Nephron (organoid): ENCODE measurements around the gene MCUB.

Experiments used
- H3K27ac Mint-ChIP-seq, 3 experiments: 2 replicates each; pipeline ENCODE4 v1.8.0; 2020; ENCODE audit warnings: mixed read lengths in 3 of 3, mild to moderate bottlenecking in 2 of 3, moderate library complexity in 1 of 3
- H3K27me3 Mint-ChIP-seq: 2 replicates; pipeline ENCODE4 v1.8.0; 2021; ENCODE audit warnings: low read depth, mild to moderate bottlenecking, moderate library complexity, mixed read lengths
- H3K36me3 Mint-ChIP-seq: 2 replicates; pipeline ENCODE4 v1.8.0; 2020; ENCODE audit warnings: low read depth, mixed read lengths
- H3K4me1 Mint-ChIP-seq: 2 replicates; pipeline ENCODE4 v1.8.0; 2020; ENCODE audit warnings: mixed read lengths
- H3K4me3 Mint-ChIP-seq, 3 experiments: 2 replicates each; pipeline ENCODE4 v1.8.0; 2020; ENCODE audit warnings: mild to moderate bottlenecking in 3 of 3, mixed read lengths in 3 of 3, moderate library complexity in 2 of 3
- H3K9me3 Mint-ChIP-seq: 2 replicates; pipeline ENCODE4 v1.8.0; 2020; ENCODE audit warnings: mixed read lengths
- TF ChIP-seq, protein P1 (sequence below), 3 experiments: fragments of 200-600 bp; sonication (generic); IDR thresholded peaks; one replicate each; pipeline ENCODE4 v1.5.0; 2021; ENCODE audit warnings: antibody characterized with exemption in 3 of 3; ENCODE audit not compliant: unreplicated experiment in 3 of 3

MCUB gene

DNA sequence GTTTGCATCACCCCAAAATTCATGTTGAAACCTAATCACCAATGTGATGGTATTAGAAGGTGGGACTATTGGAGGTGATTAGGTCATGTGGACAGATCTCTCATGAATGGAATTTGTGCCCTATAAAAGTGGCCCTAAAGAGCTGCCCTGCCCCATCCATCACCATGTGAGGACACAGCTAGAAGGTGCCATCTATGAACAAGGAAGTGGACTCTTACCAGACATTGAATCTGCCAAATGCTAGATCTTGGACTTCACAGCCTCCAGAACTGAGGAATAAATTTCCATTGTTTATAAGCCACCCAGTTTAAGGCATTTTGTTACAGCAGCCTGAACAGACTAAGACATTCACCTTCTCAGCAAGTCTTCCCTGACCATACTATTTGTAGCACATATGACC is 162.3 kb downstream of the MCUB start:
- TF ChIP-seq, protein P1, sequence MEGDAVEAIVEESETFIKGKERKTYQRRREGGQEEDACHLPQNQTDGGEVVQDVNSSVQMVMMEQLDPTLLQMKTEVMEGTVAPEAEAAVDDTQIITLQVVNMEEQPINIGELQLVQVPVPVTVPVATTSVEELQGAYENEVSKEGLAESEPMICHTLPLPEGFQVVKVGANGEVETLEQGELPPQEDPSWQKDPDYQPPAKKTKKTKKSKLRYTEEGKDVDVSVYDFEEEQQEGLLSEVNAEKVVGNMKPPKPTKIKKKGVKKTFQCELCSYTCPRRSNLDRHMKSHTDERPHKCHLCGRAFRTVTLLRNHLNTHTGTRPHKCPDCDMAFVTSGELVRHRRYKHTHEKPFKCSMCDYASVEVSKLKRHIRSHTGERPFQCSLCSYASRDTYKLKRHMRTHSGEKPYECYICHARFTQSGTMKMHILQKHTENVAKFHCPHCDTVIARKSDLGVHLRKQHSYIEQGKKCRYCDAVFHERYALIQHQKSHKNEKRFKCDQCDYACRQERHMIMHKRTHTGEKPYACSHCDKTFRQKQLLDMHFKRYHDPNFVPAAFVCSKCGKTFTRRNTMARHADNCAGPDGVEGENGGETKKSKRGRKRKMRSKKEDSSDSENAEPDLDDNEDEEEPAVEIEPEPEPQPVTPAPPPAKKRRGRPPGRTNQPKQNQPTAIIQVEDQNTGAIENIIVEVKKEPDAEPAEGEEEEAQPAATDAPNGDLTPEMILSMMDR (IDR thresholded peaks at IDR 0.05; ENCODE audit: unreplicated experiment in 3 of 3) = no peak
- Mint-ChIP-seq H3K36me3 (peaks cover 33% of the 10 kb centered on the region), H3K4me3 (no peak overlapping the region), H3K4me1 (no peaks in the 10 kb centered on the region), H3K27me3 (no peaks in the 10 kb centered on the region), H3K27ac (no peak overlapping the region), H3K9me3 (peaks cover 5% of the 10 kb centered on the region)

DNA sequence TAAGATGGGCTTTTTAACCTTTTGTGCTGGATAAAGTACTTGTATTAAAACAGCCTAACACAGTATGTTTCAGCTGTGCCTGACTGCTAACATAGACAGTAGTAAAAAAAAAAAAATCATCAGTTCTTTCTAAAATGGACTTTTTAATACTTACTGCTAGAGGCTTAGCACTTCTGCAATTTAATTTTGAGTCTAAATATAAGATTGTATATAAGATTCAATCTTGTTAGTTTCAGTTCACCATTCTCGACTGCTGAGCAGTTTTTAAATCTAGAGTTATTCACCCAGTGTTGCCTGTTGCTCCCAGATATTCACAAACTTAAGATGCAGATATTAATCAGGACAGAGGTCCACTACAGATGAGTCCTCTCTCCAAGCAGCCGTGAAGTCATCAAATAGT is 163.1 kb downstream of the MCUB start:
- Mint-ChIP-seq H3K27ac (no peak overlapping the region), H3K27me3 (no peaks in the 10 kb centered on the region), H3K4me3 (no peak overlapping the region), H3K9me3 (peaks cover 5% of the 10 kb centered on the region), H3K36me3 (peaks cover 31% of the 10 kb centered on the region), H3K4me1 (peaks cover 5% of the 10 kb centered on the region)
- TF ChIP-seq, protein P1 (IDR thresholded peaks at IDR 0.05; ENCODE audit: unreplicated experiment in 3 of 3) = no peak

DNA sequence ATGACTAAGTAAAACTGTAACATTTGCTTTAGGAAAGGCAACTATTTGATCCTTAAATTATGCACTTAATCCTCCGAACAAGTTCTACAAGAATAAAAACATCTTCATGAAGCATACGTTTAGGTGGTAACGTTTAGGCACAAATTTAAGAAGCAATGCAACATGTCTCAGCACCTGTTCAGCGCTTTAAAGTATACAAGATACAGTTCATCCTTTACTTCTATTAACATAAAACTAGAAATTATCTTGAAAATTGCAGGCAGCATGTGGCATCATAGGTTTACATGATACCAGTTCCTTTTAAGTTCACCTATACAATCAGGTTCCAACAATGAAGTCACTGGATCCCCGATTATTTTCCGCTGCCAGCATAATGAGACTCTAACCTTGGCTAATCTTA is 168.3 kb downstream of the MCUB start:
- Mint-ChIP-seq H3K9me3 (no peaks in the 10 kb centered on the region), H3K4me3 (peak overlapping the region; percentile 90 to 94 (median 93)), H3K36me3 (peaks cover 18% of the 10 kb centered on the region), H3K27ac (peak overlapping the region; percentile 7 to 89 (median 46)), H3K27me3 (no peaks in the 10 kb centered on the region), H3K4me1 (peaks cover 24% of the 10 kb centered on the region)
- TF ChIP-seq, protein P1 (IDR thresholded peaks at IDR 0.05; ENCODE audit: unreplicated experiment in 3 of 3) = no peak

DNA sequence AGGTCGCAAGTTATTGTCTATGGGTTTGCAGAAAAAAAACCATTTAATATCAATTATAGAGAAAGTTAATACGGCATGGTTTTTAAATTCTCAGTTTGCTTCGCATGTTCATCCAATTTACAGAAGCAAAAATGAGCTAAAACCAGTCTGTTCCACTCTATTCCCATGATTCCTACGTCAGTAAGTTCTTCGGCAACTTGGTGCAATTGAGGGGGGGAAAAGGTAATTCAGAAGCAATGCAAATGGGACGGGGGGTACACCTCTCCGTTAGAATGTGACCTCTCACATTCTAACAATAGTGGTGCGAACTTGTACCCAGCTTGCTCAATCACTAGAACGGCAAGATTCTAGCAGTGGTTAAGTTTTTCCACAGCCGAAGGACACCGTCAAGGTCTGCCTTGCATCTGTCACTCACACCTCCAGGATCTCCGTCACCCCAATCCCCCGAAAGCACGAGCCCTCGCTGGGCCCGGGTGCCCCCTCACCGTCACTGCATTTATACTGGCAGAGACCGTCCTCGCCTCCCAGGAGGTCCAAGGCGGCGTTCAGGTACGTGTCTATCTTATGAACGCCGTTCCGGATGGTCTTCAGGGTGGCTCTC is 169.2 kb downstream of the MCUB start:
- H3K4me1 Mint-ChIP-seq = peaks cover 24% of the 10 kb centered on the region

DNA sequence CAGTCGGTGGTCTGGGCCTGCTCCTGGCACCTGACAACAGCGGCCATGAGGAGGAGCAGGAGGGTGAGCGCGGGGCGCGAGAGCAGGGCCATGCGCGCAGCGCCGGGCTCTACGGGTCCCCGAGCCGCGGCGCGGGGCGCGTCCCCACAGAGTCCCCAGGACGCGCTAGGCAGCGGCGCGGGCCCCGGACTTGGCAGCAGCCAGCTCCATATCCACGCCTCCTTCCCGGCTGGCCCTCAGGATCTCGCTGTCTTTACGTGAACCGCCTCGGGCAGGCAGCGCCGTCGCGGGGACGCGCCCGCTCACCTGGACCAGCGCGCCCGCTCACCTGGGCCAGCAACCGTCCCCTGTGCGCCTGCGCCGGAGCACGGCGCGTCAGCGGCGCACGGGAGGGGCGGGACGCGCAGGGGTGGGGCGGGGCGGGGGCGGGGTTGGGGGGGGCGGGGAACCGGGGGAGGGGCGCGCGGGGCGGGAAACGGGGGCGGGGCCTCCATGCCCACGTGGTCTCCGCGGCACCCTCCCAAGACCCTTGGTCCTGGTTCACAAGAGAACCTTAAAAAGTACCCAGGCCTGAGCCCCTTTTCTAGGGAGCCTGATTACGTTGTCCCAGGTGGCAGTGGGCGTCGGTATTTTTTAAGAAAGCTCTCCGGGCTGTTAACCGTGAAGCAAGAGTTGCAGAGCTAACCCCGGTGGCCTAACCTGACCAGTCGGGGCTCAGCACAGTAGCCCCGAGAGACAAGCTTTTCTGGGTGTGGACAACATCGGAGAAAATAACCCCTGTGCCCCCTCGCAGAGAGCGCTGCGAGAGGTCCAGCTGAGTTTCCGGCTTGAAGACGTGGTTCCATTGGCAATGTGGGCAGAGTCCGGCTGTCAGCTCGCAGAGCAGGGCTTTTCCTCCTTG is 169.9 kb downstream of the MCUB start, which contains the start of gene PLA2G12A:
Gene PLA2G12A, minus strand, starts transcription at position 353 of the 901 bp plus-strand sequence. Its CDS starts 261 bp downstream, at position 92.
- Mint-ChIP-seq H3K4me1 (peaks cover 24% of the 10 kb centered on the region), H3K27me3 (no peaks in the 10 kb centered on the region), H3K36me3 (peaks cover 17% of the 10 kb centered on the region), H3K9me3 (no peaks in the 10 kb centered on the region), H3K27ac (peak within 1 kb of the TSS; percentile 65 to 89 (median 84)), H3K4me3 (peak within 1 kb of the TSS; percentile 90 to 94 (median 93))
- TF ChIP-seq, protein P1 (IDR thresholded peaks at IDR 0.05; ENCODE audit: unreplicated experiment in 3 of 3) = no peak

More for the DNA sequence above, 169.2 kb downstream of the MCUB start:
- Mint-ChIP-seq H3K27ac (peak overlapping the region; percentile 46 to 89 (median 84)), H3K4me3 (peak overlapping the region; percentile 90 to 94 (median 93)), H3K27me3 (no peaks in the 10 kb centered on the region), H3K36me3 (peaks cover 20% of the 10 kb centered on the region), H3K9me3 (no peaks in the 10 kb centered on the region)
- TF ChIP-seq, protein P1 (IDR thresholded peaks at IDR 0.05; ENCODE audit: unreplicated experiment in 3 of 3) = no peak
